ENCODE measurements around the gene CD6. TPM values are rescaled to one million over a fixed set of nuclear protein-coding genes. Genes with fewer than 3 reads are reported as not detected.

Gene CD6
- total and polyA plus RNA-seq, 9 donors = 0.42 to 3.4 (median 0.69) TPM

GRCh38 chr11:61069427-61069826 lies 97.9 kb downstream of the CD6 start:
- H3K4me1 ChIP-seq (ENCODE audit: insufficient read depth) = peaks cover 17% of the 10 kb centered on the region
- no peak for TF ChIP-seq EP300 (IDR thresholded peaks at IDR 0.05)
- TF ChIP-seq POLR2A (IDR thresholded peaks at IDR 0.05) = no peak
- TF ChIP-seq CTCF (IDR thresholded peaks at IDR 0.05) = no peak
- WGBS, 3 donors = 79 to 89% (median 86%) methylated on average over 4 of the region's 4 CpGs
- H3K27me3 ChIP-seq = no peaks in the 10 kb centered on the region
- intact Hi-C loops (cut with DNase I) = no loop called here
- H3K36me3 ChIP-seq = no peaks in the 10 kb centered on the region
- DNase-seq = no peak
- H3K4me3 ChIP-seq = no peak overlapping the region
- peak overlapping the region in 1 of 2 donors; percentile 95 for H3K27ac ChIP-seq
- H3K9me3 ChIP-seq = no peaks in the 10 kb centered on the region

Small RNA genes lying within 50 kb of the gene (small RNA-seq; reads per million reads assigned to genes)
- not detected for gene RNU6-933P

Other genes with a start within 250 kb of the CD6 start
- gene MS4A18, start 247.0 kb upstream of the CD6 start, total RNA-seq = not detected
- not detected for gene MS4A18, start 247.0 kb upstream of the CD6 start, polyA plus RNA-seq
- 1 to 10 TPM in 1 of 7 donors, under 1 TPM in 1, not detected in 5; 0.33 to 1.1 TPM for gene MS4A15, start 214.8 kb upstream of the CD6 start, total RNA-seq
- gene MS4A15, start 214.8 kb upstream of the CD6 start, polyA plus RNA-seq = under 1 TPM in 1 of 2 donors, not detected in 1; 0.15 TPM
- under 1 TPM in 1 of 7 donors, not detected in 6; 0.36 TPM for gene MS4A10, start 186.3 kb upstream of the CD6 start, total RNA-seq
- not detected for gene MS4A10, start 186.3 kb upstream of the CD6 start, polyA plus RNA-seq
- 10 to 100 TPM in 6 of 7 donors, 1 to 10 TPM in 1; 7.0 to 32.9 (median 20.4) TPM for gene CCDC86, start 129.6 kb upstream of the CD6 start, total RNA-seq
- gene CCDC86, start 129.6 kb upstream of the CD6 start, polyA plus RNA-seq = 10 to 100 TPM; 10.5 to 16.4 TPM
- gene PTGDR2, start 115.7 kb upstream of the CD6 start, total RNA-seq = under 1 TPM in 5 of 7 donors, not detected in 2; 0.10 to 0.46 (median 0.15) TPM
- gene PTGDR2, start 115.7 kb upstream of the CD6 start, polyA plus RNA-seq = under 1 TPM; 0.07 to 0.42 TPM
- gene ZP1, start 104.1 kb upstream of the CD6 start, total RNA-seq = not detected
- gene ZP1, start 104.1 kb upstream of the CD6 start, polyA plus RNA-seq = under 1 TPM in 1 of 2 donors, not detected in 1; 0.17 TPM
- gene PRPF19, start 65.1 kb upstream of the CD6 start, total RNA-seq = 100 to 1,000 TPM in 2 of 7 donors, 10 to 100 TPM in 5; 44.1 to 109 (median 97.2) TPM
- 10 to 100 TPM; 66.2 to 73.4 TPM for gene PRPF19, start 65.1 kb upstream of the CD6 start, polyA plus RNA-seq
- gene TMEM109, start 57.5 kb upstream of the CD6 start, total RNA-seq = 100 to 1,000 TPM in 5 of 7 donors, 10 to 100 TPM in 2; 88.7 to 143 (median 109) TPM
- gene TMEM109, start 57.5 kb upstream of the CD6 start, polyA plus RNA-seq = 100 to 1,000 TPM; 133 to 145 TPM
- 10 to 100 TPM; 16.5 to 34.1 (median 21.3) TPM for gene TMEM132A, start 47.2 kb upstream of the CD6 start, total RNA-seq
- gene TMEM132A, start 47.2 kb upstream of the CD6 start, polyA plus RNA-seq = 10 to 100 TPM in 1 of 2 donors, 1 to 10 TPM in 1; 2.9 to 21.3 TPM
- 10 to 100 TPM; 25.3 to 55.8 (median 43.9) TPM for gene SLC15A3, start 19.5 kb upstream of the CD6 start, total RNA-seq
- gene SLC15A3, start 19.5 kb upstream of the CD6 start, polyA plus RNA-seq = 10 to 100 TPM; 27.2 to 38.9 TPM
- 1 to 10 TPM in 1 of 7 donors, under 1 TPM in 5, not detected in 1; 0.12 to 1.3 (median 0.29) TPM for gene CD5, start 130.8 kb downstream of the CD6 start, total RNA-seq
- under 1 TPM; 0.12 to 0.83 TPM for gene CD5, start 130.8 kb downstream of the CD6 start, polyA plus RNA-seq
- gene VPS37C, start 189.7 kb downstream of the CD6 start, total RNA-seq = 10 to 100 TPM; 11.3 to 25.8 (median 20.7) TPM
- 10 to 100 TPM in 1 of 2 donors, 1 to 10 TPM in 1; 7.8 to 14.0 TPM for gene VPS37C, start 189.7 kb downstream of the CD6 start, polyA plus RNA-seq
- 1 to 10 TPM in 3 of 7 donors, under 1 TPM in 2, not detected in 2; 0.38 to 4.3 (median 1.0) TPM for gene PGA3, start 231.8 kb downstream of the CD6 start, total RNA-seq
- gene PGA3, start 231.8 kb downstream of the CD6 start, polyA plus RNA-seq = 1 to 10 TPM in 1 of 2 donors, under 1 TPM in 1; 0.43 to 1.5 TPM

All from ovary (tissue), 9 donors.